Omental fat pad (tissue), 4 donors: Measurements from ENCODE around the gene AGAP1. TPM values are rescaled to one million over a fixed set of nuclear protein-coding genes. Genes with fewer than 3 reads are reported as not detected.

Experiments
- ATAC-seq: fragments of 150-250 bp; one replicate; pipeline ENCODE4 v1.9.1; 2016; ENCODE audit warnings: mild to moderate bottlenecking, moderate library complexity; ENCODE audit not compliant: low FRiP score
- DNase-seq: peaks from one replicate; pipeline ENCODE4 v3.0.0-alpha.2; 2019; ENCODE audit warnings: low spot score
- CTCF ChIP-seq, 3 donors: fragments of 450-650 bp; IDR thresholded peaks; one replicate each; pipeline ENCODE4 v1.5.1; 2016 to 2017; ENCODE audit warnings: antibody characterized with exemption in 3 of 3, mild to moderate bottlenecking in 3 of 3, moderate library complexity in 2 of 3
- total RNA-seq, 4 donors: library from RNA; depleted of rRNA; stranded (reverse); fragments of >200 nt; gene quantifications; one replicate each; pipeline ENCODE4 v1.1.0, GENCODE V29; 2016

AGAP1 gene
- total RNA-seq, 4 donors from 2014 or later, result 15.5 to 24.3 (median 16.2) TPM

DNA sequence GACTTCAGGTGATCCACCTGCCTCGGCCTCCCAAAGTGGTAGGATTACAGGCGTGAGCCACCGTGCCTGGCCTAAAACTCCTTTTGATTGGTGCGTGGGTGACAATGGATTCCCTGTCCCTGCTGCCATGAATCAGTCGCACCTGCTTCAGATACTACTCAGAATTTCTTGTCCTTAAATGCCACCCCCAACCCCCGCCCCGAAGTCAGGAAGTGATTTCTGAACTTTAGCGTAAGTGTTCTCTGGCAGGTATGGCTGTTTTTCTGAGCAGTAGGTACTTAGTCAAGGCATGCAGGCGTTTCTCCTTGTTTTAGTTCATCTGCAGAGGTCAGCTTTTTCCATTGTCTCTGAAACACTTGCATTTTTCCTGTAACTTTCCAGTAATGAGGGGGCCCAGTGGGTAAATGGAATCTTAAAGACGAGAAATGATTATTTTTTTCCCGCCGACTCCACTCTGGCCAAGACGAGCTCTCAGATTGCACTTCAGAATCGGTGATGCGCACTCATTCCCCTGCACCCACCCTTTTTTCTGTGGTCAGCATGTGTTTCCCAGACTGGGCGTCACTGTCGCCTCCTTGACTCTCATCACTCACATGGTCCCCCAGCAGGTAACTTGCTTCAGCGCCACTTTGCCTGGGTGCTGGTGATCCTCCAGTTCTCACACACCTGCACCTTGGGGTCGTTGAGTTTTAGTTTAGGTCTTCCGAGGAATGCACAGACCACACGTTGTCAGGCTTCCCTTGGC, 494.6 kb downstream of the AGAP1 start:
- no peak for DNase-seq
- ATAC-seq, result no peak
- no peak for TF ChIP-seq CTCF (IDR thresholded peaks at IDR 0.05)

- TF ChIP-seq CTCF (IDR thresholded peaks at IDR 0.05), result no peak
- no peak for DNase-seq
- no peak for ATAC-seq
These were observed 495.7 kb downstream of the AGAP1 start for GRCh38 chr2:235989591-235989990.

DNA sequence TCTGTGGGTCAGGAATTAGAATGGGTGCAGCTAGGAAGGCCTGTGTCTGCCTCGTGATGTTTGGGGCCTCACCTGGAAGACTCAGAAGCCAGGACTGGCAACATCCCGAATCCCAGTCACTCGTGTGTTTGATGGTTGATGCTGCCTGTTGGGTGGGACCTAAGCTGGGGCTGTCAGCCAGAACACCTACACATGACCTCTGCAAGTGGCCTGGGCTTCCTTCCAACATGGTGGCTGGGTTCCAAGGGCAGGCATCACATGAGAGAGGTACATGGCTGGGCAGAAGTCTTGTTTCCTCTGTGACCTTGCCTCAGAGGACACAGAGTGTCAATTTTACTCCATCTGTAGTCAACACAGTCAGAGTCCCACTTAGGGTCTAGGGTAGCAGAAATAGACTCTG, 496.5 kb downstream of the AGAP1 start:
- no peak for TF ChIP-seq CTCF (IDR thresholded peaks at IDR 0.05)
- no peak for ATAC-seq
- no peak for DNase-seq

GRCh38 chr2:235992024-235992423, 498.2 kb downstream of the AGAP1 start:
- DNase-seq (no peak), ATAC-seq (no peak)
- no peak for TF ChIP-seq CTCF (IDR thresholded peaks at IDR 0.05)

GRCh38 chr2:235996419-235996818, 502.6 kb downstream of the AGAP1 start:
- ATAC-seq, result no peak
- DNase-seq, result no peak
- TF ChIP-seq CTCF (IDR thresholded peaks at IDR 0.05), result no peak

DNA sequence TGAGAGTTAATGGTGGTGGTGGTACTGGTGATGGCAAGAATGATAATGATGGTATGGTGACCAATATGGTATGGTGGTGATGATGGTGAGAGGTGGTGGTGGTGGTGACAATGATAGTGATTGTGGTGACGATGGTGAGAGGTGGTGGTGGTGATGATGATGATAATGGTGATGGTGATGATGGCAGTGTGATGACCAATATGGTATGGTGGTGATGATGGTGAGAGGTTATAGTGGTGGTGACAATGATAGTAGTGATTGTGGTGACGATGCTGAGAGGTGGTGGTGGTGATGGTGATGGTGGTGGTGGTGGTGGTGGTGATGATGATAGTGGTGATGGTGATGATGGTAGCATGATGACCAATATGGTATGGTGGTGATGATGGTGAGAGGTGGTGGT, 505.2 kb downstream of the AGAP1 start:
- ATAC-seq, result no peak
- no peak for TF ChIP-seq CTCF (IDR thresholded peaks at IDR 0.05)
- no peak for DNase-seq

DNA sequence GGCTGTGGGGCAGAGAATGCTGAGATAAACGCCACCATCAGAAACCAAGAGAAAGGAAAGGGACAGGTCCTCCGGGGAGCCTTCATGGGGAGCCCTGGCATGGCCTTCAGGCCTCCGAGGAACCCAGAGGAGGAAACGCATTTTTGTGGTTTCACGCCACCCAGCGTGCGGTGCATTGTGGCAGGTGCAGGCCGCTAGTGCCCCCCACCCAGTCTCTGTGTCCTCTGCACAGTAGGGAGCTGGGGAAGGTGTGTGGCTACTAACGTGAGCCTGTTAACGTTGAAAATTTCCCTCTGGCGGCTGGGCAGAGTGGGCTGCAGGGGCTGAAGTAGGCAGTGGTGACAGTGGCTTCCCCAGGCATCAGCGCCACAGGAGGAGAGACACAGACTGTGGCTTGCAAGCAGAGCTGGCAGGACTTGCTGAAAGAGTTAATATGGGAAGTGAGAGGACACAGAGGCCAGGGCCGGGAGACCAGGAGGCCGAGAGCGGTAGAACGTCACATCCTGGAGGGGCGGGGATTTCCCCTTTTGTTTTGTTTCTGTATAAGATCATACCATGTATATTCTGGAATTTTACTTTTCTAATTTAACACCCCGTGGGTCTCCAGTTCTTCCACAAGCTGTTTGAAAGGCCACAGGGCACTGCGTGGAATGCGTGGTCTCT, 507.5 kb downstream of the AGAP1 start:
- no peak for ATAC-seq
- no peak for DNase-seq
- no peak for TF ChIP-seq CTCF (IDR thresholded peaks at IDR 0.05)
